Thyroid gland (tissue), 4 donors: Measurements from ENCODE around the gene MALL.

ENCODE experiments used
- CTCF ChIP-seq, 6 experiments: fragments of 200-600 bp in 3 of 6; fragments of 450-650 bp in 3 of 6; sonication (generic) in 3 of 6; IDR thresholded peaks; one replicate each; pipeline ENCODE4 v1.5.1; 2016 to 2019; ENCODE audit warnings: antibody characterized with exemption in 6 of 6, mild to moderate bottlenecking in 2 of 6, inconsistent platforms in 1 of 6, moderate library complexity in 1 of 6
- POLR2A ChIP-seq, 2 donors: fragments of 450-650 bp; IDR thresholded peaks; one replicate each; pipeline ENCODE4 v1.6.1; 2017; ENCODE audit warnings: antibody characterized with exemption in 2 of 2, mild to moderate bottlenecking in 2 of 2, moderate library complexity in 1 of 2

GRCh38 chr2:110106642-110107041 is 9.0 kb downstream of the MALL start:
- peak in 1 of 2 donors; percentile 74 for TF ChIP-seq POLR2A (IDR thresholded peaks at IDR 0.05)
- TF ChIP-seq CTCF (IDR thresholded peaks at IDR 0.05): no peak
